ENCODE results near the gene SUGCT.

DNA sequence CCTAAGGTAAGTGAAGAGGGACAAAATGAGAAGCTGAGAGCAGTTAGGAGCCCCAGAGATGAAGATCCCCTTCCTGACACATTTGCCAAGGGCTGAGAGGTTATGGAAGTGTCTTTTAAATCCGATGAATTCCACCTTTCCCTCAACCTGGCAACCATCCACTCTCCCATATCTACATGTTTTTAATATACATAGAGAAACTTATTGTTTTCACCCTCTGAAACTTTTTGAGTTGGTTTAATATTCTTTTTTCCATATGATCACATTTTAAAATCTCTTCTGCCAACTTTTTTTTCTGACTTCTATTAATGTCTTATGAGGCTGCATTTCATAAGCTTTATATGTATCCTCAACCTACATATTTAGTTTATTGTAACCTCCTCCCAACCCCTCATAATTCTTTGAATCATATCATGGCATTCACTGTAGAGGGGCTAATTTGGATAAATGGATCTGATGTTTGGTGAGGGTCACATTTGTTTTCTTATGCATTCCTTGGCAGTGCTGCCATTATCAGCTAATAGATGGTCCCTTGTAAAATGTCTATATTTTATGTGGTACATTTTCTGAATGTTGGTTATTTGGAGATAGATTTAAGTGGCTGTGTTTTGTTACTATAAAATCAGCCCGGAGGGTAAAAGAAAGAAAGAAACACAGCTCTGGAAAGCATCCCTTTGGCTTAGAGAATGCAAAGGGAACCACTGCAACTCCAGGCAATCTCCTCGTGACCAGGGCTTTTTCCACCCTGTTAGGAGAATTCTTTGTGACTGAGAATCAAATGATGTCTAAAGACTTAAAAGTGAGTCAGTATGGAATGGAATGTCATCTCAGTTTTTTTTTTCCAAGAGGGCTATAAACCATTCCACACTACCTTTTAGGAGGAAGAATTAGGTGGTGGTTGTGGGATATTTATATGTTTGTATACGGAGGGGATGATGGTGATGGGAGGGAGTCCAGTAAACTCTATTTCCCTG is 334.4 kb downstream of the SUGCT start:
- TF ChIP-seq, protein P1, sequence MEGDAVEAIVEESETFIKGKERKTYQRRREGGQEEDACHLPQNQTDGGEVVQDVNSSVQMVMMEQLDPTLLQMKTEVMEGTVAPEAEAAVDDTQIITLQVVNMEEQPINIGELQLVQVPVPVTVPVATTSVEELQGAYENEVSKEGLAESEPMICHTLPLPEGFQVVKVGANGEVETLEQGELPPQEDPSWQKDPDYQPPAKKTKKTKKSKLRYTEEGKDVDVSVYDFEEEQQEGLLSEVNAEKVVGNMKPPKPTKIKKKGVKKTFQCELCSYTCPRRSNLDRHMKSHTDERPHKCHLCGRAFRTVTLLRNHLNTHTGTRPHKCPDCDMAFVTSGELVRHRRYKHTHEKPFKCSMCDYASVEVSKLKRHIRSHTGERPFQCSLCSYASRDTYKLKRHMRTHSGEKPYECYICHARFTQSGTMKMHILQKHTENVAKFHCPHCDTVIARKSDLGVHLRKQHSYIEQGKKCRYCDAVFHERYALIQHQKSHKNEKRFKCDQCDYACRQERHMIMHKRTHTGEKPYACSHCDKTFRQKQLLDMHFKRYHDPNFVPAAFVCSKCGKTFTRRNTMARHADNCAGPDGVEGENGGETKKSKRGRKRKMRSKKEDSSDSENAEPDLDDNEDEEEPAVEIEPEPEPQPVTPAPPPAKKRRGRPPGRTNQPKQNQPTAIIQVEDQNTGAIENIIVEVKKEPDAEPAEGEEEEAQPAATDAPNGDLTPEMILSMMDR (IDR thresholded peaks at IDR 0.05) = no peak
- peak in 1 of 2 donors; percentile 26 for TF ChIP-seq POLR2AphosphoS5 (IDR thresholded peaks at IDR 0.05)

Measured in esophagus muscularis mucosa (tissue), 3 donors.